Osteocyte (in vitro differentiated cells): ENCODE results near the gene CSF3R. TPM values are rescaled to one million over a fixed set of nuclear protein-coding genes. Genes with fewer than 3 reads are reported as not detected.
"Not testable (repeated sequence)": the region's sequence is repeated elsewhere in the genome, so short reads cannot be mapped to it uniquely, and the experiment has no call there.

Experiments used
- DNase-seq: peaks from one replicate; pipeline ENCODE4 v3.0.0; 2021; ENCODE audit warnings: mixed read lengths; ENCODE audit not compliant: unreplicated experiment; ENCODE audit errors: extremely low spot score
- H3K27ac Mint-ChIP-seq: one replicate; pipeline ENCODE4 v1.8.0; 2021; ENCODE audit warnings: mild to moderate bottlenecking, mixed read lengths; ENCODE audit not compliant: unreplicated experiment
- H3K27me3 Mint-ChIP-seq: one replicate; pipeline ENCODE4 v1.8.0; 2021; ENCODE audit warnings: mixed read lengths; ENCODE audit not compliant: unreplicated experiment
- H3K36me3 Mint-ChIP-seq: one replicate; pipeline ENCODE4 v1.8.0; 2021; ENCODE audit warnings: mixed read lengths; ENCODE audit not compliant: unreplicated experiment
- H3K4me1 Mint-ChIP-seq: one replicate; pipeline ENCODE4 v1.8.0; 2021; ENCODE audit warnings: mixed read lengths; ENCODE audit not compliant: unreplicated experiment
- H3K4me3 Mint-ChIP-seq: one replicate; pipeline ENCODE4 v1.8.0; 2021; ENCODE audit warnings: mild to moderate bottlenecking, moderate library complexity, mixed read lengths; ENCODE audit not compliant: unreplicated experiment
- H3K9me3 Mint-ChIP-seq: one replicate; pipeline ENCODE4 v1.8.0; 2021; ENCODE audit warnings: mixed read lengths; ENCODE audit not compliant: unreplicated experiment
- total RNA-seq: library from RNA; stranded (reverse); gene quantifications from 2 replicates; pipeline ENCODE4 v1.2.1, GENCODE V29; 2021
- TF ChIP-seq, protein P1 (sequence below): fragments of 200-600 bp; sonication (generic); IDR thresholded peaks from 2 replicates; pipeline ENCODE4 v1.5.0; 2021; ENCODE audit warnings: antibody characterized with exemption, mild to moderate bottlenecking, moderate library complexity

Gene CSF3R
- total RNA-seq, 1 donor from 2014 or later: not detected

DNA sequence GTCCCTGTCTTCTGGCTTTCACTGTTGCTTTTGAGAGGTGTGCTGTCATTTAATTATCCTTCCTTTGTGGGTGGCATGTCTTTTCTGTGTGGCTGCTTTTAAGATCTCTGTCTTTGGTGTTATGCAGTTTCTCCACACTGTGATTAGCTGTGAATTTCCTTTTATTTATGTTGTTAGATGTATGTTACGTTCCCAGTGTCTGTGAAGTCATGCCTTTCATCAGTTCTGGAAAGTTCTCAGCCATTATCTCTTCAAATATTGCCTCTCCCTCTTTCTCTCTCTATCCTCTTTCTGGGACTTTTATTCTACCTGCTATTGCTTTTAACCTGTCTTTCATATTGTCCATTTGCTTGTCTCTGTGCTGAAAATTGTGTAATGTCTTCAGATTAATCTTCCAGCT lies 21.0 kb upstream of the CSF3R start:
- Mint-ChIP-seq H3K36me3 (no peaks in the 10 kb centered on the region), H3K27me3 (peaks cover 48% of the 10 kb centered on the region), H3K4me1 (no peaks in the 10 kb centered on the region), H3K4me3 (no peak overlapping the region), H3K9me3 (no peaks in the 10 kb centered on the region), H3K27ac (no peak overlapping the region)
- TF ChIP-seq, protein P1, sequence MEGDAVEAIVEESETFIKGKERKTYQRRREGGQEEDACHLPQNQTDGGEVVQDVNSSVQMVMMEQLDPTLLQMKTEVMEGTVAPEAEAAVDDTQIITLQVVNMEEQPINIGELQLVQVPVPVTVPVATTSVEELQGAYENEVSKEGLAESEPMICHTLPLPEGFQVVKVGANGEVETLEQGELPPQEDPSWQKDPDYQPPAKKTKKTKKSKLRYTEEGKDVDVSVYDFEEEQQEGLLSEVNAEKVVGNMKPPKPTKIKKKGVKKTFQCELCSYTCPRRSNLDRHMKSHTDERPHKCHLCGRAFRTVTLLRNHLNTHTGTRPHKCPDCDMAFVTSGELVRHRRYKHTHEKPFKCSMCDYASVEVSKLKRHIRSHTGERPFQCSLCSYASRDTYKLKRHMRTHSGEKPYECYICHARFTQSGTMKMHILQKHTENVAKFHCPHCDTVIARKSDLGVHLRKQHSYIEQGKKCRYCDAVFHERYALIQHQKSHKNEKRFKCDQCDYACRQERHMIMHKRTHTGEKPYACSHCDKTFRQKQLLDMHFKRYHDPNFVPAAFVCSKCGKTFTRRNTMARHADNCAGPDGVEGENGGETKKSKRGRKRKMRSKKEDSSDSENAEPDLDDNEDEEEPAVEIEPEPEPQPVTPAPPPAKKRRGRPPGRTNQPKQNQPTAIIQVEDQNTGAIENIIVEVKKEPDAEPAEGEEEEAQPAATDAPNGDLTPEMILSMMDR: no peak
- DNase-seq: no peak

DNA sequence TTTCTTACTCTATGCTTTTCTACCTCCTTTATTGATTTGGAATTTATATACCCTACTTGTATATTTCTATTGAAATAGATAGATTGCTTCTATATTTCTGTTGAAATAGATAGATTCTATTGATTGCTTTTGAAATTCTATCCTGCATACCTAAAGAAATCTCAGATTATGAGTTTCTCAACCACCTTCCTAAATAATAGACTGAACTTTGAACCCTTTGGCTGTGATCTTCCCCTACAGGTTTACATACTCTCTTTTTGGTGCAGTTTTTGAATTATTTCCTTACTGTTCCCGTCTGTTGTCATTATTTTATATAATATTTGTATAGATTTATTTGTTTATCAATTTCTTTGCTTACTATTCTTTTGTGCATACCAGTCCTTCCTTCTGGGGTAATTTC lies 20.4 kb upstream of the CSF3R start:
- no peaks in the 10 kb centered on the region for H3K36me3 Mint-ChIP-seq
- TF ChIP-seq, protein P1: no peak
- H3K4me3 Mint-ChIP-seq: no peak overlapping the region
- no peak overlapping the region for H3K27ac Mint-ChIP-seq
- no peaks in the 10 kb centered on the region for H3K4me1 Mint-ChIP-seq
- H3K9me3 Mint-ChIP-seq: no peaks in the 10 kb centered on the region
- peaks cover 50% of the 10 kb centered on the region for H3K27me3 Mint-ChIP-seq
- no peak for DNase-seq

DNA sequence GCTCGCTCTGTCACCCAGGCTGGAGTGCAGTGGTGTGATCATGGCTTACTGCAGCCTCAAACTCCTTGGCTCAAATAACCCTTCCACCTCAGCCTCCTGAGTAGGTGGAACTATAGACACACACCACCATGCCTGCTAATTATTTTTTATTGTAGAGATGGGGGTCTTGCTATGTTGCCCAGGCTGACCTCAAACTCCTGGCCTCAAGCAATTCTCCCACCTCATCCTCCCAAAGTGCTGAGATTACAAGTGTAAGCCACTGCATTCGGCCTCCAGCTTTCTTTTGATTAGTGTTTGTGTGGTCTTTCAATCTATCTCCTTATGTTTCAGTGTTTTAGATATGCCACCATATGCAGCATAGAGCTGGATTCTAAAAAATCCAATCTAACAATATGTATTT lies 19.9 kb upstream of the CSF3R start:
- Mint-ChIP-seq H3K36me3 (no peaks in the 10 kb centered on the region), H3K4me1 (no peaks in the 10 kb centered on the region), H3K9me3 (no peaks in the 10 kb centered on the region), H3K27me3 (peaks cover 54% of the 10 kb centered on the region), H3K4me3 (no peak overlapping the region), H3K27ac (no peak overlapping the region)
- DNase-seq: no peak
- TF ChIP-seq, protein P1: no peak

DNA sequence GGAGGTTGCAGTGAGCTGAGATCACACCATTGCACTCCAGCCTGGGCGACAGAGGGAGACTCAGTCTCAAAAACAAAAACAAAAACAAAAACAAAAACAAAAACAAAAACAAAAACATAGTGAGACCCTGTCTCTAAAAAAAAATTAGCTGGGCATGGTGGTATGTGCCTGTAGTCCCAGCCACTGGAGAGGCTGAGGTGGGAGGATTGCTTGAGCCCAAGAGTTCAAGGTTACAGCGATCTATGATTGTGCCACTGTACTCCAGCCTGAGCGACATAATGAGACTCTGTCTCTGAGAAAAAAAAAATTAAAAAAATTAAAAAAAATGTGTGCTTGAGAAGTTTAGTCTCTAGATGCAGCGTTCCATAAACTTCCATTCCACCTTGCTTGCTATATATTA lies 19.2 kb upstream of the CSF3R start:
- not testable (repeated sequence) for H3K27ac Mint-ChIP-seq, DNase-seq, H3K4me1 Mint-ChIP-seq, H3K4me3 Mint-ChIP-seq, H3K9me3 Mint-ChIP-seq, H3K36me3 Mint-ChIP-seq
- peaks cover 55% of the 10 kb centered on the region for H3K27me3 Mint-ChIP-seq

DNA sequence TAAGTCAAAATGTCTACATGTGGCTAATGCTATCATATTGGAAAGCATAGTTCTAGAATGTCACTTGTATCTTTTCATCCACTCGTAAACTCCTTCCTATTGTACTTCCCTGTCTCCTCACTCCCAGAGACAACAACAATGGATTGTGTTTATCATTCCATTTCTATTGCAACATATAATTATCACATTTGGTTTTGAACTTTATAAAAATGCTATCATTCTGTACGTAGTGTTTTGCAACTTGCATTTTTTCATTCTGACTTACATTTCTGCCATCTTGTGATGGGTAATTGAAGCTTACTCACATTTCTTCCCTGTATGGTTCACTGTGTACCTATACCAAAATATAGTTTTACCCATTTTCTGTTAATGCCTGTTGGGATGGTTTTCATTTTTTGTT lies 14.5 kb upstream of the CSF3R start:
- no peak overlapping the region for H3K27ac Mint-ChIP-seq
- no peak for DNase-seq
- H3K27me3 Mint-ChIP-seq: peaks cover 28% of the 10 kb centered on the region
- TF ChIP-seq, protein P1: no peak
- H3K4me1 Mint-ChIP-seq: no peaks in the 10 kb centered on the region
- H3K9me3 Mint-ChIP-seq: no peaks in the 10 kb centered on the region
- no peaks in the 10 kb centered on the region for H3K36me3 Mint-ChIP-seq
- no peak overlapping the region for H3K4me3 Mint-ChIP-seq

DNA sequence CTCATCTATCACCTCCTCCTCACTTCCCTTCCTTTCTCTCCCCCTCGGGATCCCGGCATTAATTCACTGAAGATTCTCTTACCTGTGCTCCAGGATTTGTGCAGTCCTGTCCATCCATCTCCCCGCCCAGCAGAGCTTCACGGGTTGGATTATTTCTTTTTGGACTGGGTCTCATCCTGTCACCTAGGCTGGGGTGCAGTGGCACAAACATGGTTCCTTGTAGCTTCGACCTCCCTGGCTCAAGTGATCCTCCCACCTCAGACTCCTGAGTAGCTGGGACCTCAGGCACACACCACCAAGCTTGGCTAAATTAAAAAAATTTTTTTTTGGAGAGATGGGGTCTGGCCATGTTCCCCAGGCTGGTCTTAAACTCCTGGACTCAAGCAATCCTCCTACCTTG lies 12.3 kb upstream of the CSF3R start:
- H3K36me3 Mint-ChIP-seq: no peaks in the 10 kb centered on the region
- no peak for DNase-seq
- peaks cover 32% of the 10 kb centered on the region for H3K27me3 Mint-ChIP-seq
- TF ChIP-seq, protein P1: no peak
- H3K4me1 Mint-ChIP-seq: no peaks in the 10 kb centered on the region
- no peak overlapping the region for H3K27ac Mint-ChIP-seq
- no peak overlapping the region for H3K4me3 Mint-ChIP-seq
- no peaks in the 10 kb centered on the region for H3K9me3 Mint-ChIP-seq
